Measurements from ENCODE around the gene BCAP29.

Gene BCAP29

GRCh38 chr7:107544848-107545591, 35.0 kb upstream of the BCAP29 start:
- TF ChIP-seq CTCF (IDR thresholded peaks at IDR 0.05; ENCODE audit: insufficient read depth, low read length, poor library complexity, severe bottlenecking), result no peak
- H3K36me3 ChIP-seq (ENCODE audit: control insufficient read depth, insufficient read depth, low read length), result peaks cover 11% of the 10 kb centered on the region
- no peaks in the 10 kb centered on the region for H3K27me3 ChIP-seq (replicated peaks; ENCODE audit: control insufficient read depth, insufficient read depth, low read length)
- no peak overlapping the region for H3K4me3 ChIP-seq (replicated peaks; ENCODE audit: low read depth, low read length)
- DNase-seq (ENCODE audit: extremely low read depth, insufficient read length), result no peak

GRCh38 chr7:107551936-107552335, 28.1 kb upstream of the BCAP29 start:
- no peak for TF ChIP-seq CTCF (IDR thresholded peaks at IDR 0.05; ENCODE audit: insufficient read depth, low read length, poor library complexity, severe bottlenecking)
- no peak overlapping the region for H3K4me3 ChIP-seq (replicated peaks; ENCODE audit: low read depth, low read length)
- H3K27me3 ChIP-seq (replicated peaks; ENCODE audit: control insufficient read depth, insufficient read depth, low read length), result no peaks in the 10 kb centered on the region
- DNase-seq (ENCODE audit: extremely low read depth, insufficient read length), result no peak
- H3K36me3 ChIP-seq (ENCODE audit: control insufficient read depth, insufficient read depth, low read length), result peaks cover 2% of the 10 kb centered on the region

GRCh38 chr7:107555893-107556292, 24.2 kb upstream of the BCAP29 start:
- DNase-seq (ENCODE audit: extremely low read depth, insufficient read length), result no peak
- Histone ChIP-seq H3K4me3 (replicated peaks; ENCODE audit: low read depth, low read length) (no peak overlapping the region), H3K27me3 (replicated peaks; ENCODE audit: control insufficient read depth, insufficient read depth, low read length) (no peaks in the 10 kb centered on the region), H3K36me3 (ENCODE audit: control insufficient read depth, insufficient read depth, low read length) (peaks cover 2% of the 10 kb centered on the region)
- no peak for TF ChIP-seq CTCF (IDR thresholded peaks at IDR 0.05; ENCODE audit: insufficient read depth, low read length, poor library complexity, severe bottlenecking)

- no peaks in the 10 kb centered on the region for H3K27me3 ChIP-seq (replicated peaks; ENCODE audit: control insufficient read depth, insufficient read depth, low read length)
- TF ChIP-seq CTCF (IDR thresholded peaks at IDR 0.05; ENCODE audit: insufficient read depth, low read length, poor library complexity, severe bottlenecking), result no peak
- no peak for DNase-seq (ENCODE audit: extremely low read depth, insufficient read length)
- no peak overlapping the region for H3K4me3 ChIP-seq (replicated peaks; ENCODE audit: low read depth, low read length)
- peaks cover 2% of the 10 kb centered on the region for H3K36me3 ChIP-seq (ENCODE audit: control insufficient read depth, insufficient read depth, low read length)
Observed at GRCh38 chr7:107559864-107560263, 20.2 kb upstream of the BCAP29 start.

- no peak for DNase-seq (ENCODE audit: extremely low read depth, insufficient read length)
- no peaks in the 10 kb centered on the region for H3K27me3 ChIP-seq (replicated peaks; ENCODE audit: control insufficient read depth, insufficient read depth, low read length)
- H3K4me3 ChIP-seq (replicated peaks; ENCODE audit: low read depth, low read length), result no peak overlapping the region
Observed at GRCh38 chr7:107560898-107561516, 19.0 kb upstream of the BCAP29 start.

More at GRCh38 chr7:107560898-107561516, 19.0 kb upstream of the BCAP29 start:
- TF ChIP-seq CTCF (IDR thresholded peaks at IDR 0.05; ENCODE audit: insufficient read depth, low read length, poor library complexity, severe bottlenecking), result no peak
- peaks cover under 1% of the 10 kb centered on the region; the same call in 1 of the 2 replicates for H3K36me3 ChIP-seq (ENCODE audit: control insufficient read depth, insufficient read depth, low read length)

Data from GM06990 (cell line).